GM18519 (cell line): ENCODE measurements around the gene SLC66A2.
A peak's percentile ranks its signal among the peaks of the same experiment; 100 is the strongest.
"Not testable (repeated sequence)": the region's sequence is repeated elsewhere in the genome, so short reads cannot be mapped to it uniquely, and the experiment has no call there.

Experiments used
- ATAC-seq: cut with Tn5 transposase; IDR thresholded peaks from one replicate; pipeline ENCODE4 v1.9.1; 2021; ENCODE audit warnings: mild to moderate bottlenecking, moderate library complexity; ENCODE audit not compliant: unreplicated experiment, low FRiP score

SLC66A2 gene

DNA sequence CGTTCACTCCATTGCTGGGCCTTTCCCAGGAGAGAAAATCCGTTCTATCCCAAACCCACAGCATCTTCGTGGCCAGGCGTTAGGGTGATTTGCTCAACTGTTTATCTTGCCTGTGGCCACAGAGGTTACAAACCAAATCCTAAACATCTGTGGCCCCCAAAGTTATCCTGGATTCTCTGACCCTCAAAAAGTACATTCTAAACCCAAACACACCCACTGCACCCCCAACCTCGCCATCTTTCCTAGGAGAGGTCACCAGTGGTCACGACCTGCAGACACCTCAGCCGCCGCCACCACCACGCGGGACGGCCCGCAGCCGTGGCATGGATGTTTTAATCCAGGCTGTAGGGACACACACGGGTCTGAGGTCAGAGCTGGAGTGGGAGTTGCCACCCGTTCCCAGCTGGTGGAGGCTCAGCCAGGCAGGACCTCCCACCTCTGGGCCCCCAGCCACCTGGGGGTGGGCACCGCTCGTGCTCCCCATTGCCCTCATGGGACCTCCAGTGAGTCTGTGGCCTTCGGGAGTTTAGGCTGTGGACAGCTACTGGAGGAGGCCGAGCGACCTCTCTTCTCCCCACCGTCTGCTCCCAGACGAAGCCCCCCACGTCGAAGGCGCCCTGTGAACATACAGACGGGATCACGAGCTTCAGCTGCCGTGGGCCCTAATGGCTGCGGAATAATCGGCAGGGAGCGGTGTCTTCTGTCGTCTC is 81.7 kb downstream of the SLC66A2 start:
- ATAC-seq, result no peak

DNA sequence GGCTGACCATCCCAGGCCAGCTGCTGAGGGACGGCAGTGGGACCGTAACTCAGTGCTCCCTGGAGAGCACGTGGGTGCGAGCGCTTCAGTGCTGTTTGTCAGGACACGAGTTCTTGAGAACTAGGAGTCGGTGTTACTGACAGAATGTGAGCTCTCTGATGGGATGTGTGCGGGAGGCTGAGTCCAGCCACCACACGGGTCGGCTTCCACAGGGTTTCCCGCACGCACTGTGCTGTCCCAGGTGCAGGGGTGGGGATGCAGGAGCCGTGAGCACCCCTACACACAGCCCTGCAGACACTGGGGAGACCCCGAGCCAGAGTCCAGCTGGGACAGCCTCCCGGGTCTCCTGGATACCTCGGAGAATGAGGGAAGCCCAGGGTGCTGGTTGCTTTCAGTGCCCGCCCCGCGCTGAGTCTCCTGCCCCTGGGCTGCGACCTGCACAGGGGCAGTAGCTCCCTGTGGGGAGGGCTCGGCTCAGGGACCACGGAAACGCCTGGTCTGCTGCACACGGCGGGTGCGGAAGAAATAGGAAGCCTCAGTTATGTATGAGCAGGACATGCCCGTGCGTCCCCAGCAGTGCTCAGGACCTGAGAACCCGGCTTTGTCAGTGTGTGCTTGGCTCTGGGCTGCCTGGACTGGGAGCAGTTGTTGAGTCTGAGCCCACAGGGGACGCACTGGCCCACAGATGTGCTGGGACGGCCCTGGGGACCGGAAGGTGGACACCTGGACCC is 82.5 kb downstream of the SLC66A2 start:
- no peak for ATAC-seq

DNA sequence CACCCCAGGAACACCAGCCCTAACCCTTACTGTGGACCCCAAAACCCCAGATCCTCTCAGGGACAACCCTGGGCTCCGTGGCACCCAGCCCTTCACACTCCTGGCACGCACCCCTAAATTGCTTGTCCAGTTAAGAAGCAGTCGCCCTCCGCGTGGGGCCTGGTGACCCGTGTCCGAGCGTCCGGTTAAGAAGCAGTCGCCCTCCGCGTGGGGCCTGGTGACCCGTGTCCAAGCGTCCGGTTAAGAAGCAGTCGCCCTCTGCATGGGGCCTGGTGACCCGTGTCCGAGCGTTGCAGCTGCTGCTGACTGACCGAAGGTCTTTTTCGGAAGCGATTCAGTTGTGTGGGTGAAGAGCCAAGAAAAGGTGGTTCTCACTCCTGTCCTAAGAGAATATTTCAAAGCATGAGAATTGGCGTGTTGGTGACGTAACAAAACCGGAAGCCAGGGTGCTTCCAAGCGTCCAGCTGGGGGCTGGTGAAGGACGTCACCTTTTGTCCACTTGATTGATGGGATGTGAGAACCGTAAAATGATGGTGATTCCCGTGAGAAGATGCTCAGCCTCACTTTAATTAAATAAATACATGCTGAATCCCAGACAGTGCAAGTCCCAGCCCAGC is 83.2 kb downstream of the SLC66A2 start:
- ATAC-seq, result no peak

DNA sequence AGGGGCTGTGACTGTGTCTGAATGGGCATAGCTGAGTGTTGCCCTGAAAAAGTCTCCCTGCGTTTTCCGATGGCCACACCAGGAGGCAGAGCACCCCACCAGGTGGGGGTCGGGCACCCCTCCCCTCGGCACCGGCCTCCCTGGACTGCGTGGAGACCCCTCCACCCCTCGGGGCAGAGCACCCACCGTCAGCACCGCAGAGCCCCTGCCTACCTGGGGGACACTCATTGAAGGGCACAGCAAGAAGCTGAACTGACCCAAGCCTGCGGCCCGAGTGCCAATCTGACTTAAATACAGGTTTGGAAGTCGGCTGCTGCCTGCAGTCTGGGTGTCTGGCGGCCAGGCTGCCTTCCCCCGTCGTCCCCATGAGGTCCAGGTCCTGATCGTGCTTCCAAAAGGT is 83.8 kb downstream of the SLC66A2 start:
- ATAC-seq, result no peak

DNA sequence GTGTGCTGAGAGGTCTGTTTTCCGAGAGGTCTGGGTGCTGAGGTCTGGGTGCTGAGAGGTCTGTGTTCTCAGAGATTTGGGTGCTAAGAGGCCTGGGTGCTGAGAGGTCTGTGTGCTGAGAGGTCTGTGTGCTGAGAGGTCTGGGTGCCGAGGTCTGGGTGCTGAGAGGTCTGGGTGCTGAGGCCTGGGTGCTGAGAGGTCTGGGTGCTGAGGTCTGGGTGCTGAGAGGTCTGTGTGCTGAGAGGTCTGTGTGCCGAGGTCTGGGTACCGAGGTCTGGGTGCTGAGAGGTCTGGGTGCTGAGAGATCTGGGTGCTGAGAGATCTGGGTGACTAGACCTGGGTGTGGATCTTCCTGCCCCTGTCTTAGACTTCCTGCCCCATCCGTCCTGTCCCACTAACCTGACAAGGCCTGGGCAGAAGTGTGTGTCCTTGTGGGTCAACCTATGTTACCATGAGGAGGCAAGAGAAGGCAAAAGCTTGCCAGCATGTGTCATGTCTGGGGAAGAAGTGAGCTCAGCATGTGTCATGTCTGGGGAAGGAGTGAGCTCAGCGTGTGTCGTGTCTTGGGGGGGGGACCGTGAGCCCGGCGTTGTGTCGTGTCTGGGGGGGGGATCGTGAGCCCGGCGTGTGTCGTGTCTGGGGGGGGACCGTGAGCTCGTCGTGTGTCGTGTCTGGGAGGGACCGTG is 84.4 kb downstream of the SLC66A2 start:
- ATAC-seq, result no peak

DNA sequence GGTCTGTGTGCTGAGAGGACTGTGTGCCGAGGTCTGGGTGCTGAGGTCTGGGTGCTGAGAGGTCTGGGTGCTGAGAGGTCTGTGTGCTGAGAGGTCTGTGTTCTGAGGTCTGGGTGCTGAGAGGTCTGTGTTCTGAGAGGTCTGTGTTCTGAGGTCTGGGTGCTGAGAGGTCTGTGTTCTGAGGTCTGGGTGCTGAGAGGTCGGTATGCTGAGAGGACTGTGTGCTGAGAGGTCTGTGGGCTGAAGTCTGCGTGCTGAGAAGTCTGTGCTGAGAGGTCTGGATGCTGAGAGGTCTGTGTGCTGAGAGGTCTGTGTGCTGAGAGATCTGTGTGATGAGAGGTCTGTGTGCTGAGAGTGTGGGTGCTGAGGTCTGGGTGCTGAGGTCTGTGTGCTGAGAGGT is 85.5 kb downstream of the SLC66A2 start:
- ATAC-seq, result not testable (repeated sequence)

DNA sequence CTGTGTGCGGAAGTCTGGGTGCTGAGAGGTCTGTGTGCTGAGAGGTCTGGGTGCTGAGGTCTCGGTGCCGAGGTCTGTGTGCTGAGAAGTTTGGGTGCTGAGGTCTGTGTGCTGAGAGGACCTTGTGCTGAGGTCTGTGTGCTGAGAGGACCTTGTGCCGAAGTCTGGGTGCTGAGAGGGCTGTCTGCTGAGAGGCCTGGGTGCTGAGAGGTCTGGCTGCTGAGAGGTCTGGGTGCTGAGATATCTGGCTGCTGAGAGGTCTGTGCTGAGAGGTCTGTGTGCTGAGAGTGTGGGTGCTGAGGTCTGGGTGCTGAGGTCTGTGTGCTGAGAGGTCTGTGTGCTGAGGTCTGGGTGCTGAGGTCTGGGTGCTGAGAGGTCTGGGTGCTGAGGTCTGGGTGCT is 86.5 kb downstream of the SLC66A2 start:
- ATAC-seq, result not testable (repeated sequence)

DNA sequence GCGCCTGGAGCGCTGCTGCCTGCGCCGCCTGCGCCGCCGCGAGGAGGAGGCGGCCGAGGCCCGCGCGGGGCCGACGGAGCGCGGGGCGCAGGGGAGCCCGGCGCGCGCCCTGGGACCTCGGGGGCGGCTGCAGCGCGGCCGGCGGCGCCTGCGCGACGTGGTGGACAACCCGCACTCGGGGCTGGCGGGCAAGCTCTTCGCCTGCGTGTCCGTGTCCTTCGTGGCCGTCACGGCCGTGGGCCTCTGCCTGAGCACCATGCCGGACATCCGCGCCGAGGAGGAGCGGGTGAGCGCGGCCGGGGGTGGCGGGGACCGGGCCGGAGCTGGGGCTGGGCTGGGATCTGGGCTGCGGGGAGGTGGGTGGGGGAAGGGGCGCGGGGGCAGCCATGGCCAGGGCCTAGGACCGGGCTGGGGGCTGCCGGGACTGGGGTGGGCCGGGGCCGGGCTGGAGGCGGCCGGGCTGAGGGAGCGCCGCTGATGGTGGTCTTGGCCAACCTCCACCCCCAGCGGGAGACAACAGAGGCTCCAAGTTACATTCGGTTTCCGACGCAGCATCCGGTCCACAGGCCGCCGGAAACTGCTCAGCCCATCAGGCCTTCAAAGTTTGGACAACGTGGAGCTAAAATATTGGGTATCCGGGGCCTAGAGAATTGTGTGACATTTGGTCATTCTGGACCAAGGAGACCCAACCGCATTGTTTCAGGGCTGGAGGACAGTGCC is 87.3 kb downstream of the SLC66A2 start:
- no peak for ATAC-seq

DNA sequence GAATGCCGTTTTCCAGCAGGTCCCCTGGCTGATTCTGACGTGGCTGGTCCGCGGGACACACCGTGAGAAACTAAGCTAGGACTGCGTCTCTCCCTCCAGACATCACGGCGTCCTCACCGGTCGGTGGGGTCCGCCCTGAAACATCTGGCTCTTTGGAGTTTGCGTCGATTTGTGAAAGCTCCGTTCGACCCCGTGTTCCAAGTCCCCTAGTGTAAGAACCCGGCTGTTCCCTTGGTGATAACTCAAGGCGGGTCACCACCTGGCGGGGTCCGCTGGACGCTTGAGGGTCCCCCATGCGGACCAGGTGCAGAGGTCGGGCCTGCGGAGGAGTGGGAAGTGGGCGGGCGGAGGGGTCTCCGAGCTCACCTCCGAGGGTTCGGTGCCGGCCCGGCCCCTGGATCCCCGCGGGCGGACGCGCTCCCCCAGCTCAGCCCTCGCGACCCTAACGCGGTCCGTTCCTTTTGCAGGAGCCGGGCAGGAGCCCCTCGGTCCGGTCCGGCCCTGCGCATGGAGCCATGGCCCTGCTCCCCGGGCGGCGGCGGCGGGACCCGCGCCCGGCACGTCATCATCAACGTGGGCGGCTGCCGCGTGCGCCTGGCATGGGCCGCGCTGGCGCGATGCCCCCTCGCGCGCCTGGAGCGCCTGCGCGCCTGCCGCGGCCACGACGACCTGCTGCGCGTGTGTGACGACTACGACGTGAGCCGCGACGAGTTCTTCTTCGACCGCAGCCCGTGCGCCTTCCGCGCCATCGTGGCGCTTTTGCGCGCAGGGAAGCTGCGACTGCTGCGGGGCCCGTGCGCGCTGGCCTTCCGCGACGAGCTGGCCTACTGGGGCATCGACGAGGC is 88.1 kb downstream of the SLC66A2 start:
- ATAC-seq, result no peak

DNA sequence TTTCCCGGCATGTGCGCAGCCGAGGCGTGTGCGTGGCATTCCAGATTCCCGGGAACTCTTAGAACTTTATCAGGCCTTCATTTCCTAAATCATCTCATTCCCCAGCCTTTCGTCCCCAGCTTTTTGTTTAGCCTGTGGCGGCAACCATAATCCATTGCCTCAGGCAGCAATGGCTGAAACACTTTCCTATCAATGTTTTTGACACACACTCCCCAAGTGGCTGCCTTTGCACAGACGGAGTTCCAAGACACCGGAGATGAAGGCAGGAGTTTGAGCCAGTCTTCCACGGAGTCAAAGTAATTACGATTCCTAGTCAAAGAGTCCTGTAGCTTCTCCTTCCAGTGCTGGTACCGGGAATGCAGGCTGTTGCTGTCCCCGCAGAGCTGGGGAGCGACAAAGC is 88.9 kb downstream of the SLC66A2 start:
- ATAC-seq, result no peak

DNA sequence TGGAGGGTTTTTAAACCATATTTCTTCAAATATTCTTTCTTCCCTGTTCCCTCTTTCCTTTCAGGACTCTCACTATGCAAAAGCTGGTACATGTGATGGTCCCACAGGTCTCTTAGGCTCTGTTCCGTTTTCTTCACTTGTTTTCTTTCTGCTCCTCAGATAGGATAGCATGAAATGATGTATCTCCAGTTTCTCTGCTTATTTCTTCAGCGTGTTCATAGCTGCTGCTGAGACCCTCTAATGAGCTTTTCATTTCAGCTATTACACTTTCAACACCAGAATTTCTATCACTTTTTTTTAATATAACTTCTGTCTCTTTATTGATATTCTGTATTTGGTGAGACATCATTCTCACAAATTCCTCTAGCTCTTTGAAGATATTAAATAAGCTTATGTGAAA is 89.8 kb downstream of the SLC66A2 start:
- no peak for ATAC-seq

DNA sequence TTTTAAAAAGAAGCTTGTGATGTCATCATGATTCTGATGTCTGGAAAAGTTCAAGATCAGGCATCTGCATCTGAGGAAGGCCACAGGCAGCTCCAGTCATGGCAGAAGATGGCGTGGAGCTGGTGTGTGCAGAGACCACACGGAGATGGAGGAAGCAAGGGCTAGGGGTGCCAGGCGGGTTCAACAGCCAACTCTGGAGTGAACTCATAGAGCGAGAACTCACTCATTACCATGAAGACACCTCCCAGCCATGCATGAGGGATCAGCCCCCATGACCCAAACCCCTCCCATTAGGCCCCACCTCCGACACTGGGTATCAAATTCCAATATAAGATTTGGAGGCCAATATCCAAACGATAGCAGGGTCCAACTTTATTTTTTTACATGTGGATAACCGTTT is 92.1 kb downstream of the SLC66A2 start:
- no peak for ATAC-seq

DNA sequence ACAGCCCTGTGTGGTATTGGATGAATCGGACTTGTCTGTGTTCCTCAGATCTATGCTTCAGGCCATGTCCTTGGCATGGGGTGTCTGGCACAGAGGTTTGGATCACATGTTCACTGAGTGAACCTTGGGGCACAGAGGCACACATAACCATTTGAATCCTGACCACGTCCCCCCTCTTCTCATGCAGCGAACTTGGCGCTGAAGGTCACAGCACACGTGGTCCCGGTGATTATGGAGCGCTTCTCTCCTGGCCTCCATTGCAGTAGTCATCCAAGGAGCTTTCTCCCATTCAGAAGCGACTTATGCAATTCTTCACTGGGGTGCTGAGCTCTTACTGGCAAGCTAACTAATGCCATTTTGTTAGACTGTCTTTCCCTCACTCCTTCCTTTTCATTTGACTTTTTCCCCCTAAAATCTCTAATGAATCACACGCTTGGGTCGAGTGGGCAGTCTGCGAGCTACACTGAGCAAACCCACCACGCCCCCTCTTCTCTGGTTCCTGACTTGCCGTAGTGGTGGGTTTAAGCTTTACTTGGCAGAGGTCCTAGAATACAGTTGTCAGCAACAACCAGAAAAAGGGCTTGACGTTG is 94.3 kb downstream of the SLC66A2 start:
- no peak for ATAC-seq

DNA sequence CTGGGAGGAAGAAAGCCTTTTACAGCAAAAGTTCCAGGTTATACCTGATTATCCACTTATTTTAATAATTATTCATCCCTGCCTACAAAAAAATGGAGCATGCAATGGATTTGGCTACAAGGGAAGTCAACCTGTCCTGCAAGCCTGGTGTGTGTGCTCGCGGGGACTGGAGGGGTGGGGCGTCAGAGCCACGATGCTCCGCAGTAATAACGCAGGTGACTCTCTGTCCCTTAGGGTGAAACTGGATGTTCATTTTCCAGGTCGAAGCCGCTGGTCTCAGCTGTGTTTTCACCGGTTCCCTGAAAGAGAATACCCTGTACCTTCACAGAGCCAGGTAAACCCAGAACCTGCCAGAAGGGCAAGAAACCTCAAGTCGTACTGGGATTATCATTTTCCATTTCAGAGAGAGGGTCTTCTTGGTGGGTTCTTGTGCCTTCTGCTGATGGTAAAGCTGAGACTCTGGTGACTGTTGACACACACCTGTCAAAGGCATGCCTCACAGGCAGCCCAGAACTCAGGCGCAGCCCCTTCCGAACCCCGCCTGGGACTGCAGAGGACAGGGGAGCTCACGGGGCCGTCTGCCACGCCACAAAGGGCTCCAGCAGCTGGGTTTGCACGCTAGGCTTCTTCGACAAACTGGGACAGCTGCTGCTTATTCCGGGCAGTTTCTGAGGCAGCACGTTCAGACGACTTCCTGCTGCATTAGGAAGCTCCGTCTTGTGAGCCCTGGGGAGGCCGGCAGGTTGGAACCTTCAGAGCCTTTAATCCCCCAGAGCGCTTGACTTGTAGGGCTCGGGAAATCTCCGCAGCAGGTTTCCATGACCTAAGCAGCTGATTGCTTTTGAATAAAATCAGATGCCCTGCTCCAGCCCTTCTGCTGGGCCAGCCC is 95.1 kb downstream of the SLC66A2 start:
- peak; percentile 56 for ATAC-seq

DNA sequence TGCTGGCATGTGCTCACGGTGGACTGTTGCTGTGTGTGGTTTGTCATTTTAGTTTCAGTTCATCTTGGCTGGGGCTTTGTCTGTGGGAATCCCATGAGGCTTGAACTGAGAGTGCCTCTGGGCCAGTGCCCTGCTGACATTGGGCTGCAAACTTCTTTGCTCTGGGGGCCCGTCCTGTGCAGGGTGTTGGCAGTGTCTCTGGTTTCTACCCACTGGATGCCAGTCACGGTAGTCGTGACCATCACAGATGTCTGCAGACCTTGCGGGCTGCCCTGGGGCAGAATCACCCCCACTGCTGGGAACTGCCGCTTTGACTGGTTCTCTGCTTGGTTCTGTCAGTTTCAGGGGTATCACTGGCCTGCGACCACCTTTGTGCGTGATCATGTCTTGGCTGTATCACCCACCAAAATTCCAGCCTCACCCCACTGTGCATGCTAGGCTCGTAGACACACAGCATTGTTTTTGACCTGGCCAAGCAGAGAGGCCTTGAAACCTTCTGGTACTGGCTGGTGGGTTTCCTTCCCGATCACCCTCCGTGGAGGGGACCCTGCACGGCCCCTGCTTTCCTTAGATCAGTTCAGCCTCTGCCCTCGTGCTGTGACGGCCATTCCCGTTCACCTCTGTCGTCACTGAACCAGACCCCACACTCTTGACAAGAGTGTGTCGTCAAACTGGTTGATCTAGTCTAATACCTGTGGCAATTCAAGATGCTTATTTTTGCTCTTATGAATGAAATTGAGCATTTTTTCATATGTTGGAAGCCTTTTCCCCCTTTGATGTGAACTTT is 96.1 kb downstream of the SLC66A2 start:
- ATAC-seq, result peak; percentile 44

DNA sequence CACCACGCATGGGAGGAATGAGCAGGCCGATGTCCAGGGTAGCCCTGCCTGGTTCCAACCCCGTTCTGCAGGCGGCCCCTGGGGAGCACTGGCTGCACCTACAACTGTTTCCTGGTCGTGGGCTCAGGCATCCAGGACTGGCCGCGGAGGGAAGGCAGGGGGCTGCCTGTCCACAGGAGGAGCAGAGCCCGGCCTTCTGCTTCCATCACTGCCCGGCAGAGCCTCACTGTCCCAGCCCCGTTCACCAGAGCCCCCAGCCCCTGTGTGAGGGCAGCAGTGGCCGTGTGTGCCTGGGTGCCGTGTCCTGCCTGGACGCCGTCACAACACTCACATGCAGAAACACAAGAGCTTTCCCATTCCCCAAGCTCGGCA is 97.5 kb downstream of the SLC66A2 start:
- no peak for ATAC-seq

DNA sequence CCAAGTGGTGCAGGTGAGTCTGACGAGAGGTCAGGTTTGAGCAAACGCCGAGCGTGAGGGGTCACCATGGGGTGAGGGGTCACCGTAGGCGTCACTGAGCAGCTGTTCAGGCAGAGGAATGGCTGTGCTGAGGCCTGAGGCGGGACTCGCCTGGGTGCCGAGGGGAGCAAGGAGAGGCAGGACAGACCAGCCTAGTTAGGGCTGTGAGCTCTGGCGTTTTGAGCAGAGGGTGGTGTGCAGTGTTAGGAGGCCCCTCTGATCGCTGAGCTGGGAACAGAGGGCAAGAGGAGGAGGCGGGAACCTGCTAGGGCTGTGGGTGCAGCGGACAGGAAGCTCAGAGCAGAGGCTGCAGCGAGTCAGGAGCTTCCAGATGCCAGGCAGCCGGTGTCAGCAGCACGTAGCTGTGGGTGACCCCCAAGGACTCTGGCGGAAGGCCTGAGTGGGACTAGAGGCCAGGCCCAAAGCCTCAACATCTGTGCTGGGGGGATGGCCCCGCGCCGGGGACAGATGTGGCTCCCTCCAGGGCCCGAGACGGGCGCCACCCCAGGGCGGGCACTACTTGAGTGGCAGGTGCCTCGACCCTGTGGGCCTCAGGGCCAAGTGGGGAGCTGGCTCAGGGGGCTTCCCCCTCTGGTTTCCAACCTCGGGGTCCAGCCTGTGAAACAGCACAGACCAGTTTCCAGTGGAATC is 98.0 kb downstream of the SLC66A2 start:
- ATAC-seq, result no peak
